Measurements from ENCODE around the gene POC1B.

GRCh38 chr12:89439941-89440340 lies 85.9 kb downstream of the POC1B start:
- no peak for TF ChIP-seq EZH2 (IDR thresholded peaks at IDR 0.05)
- no peak for TF ChIP-seq POLR2AphosphoS5 (IDR thresholded peaks at IDR 0.05; ENCODE audit: borderline replicate concordance, low read depth, low read length)
